ENCODE results near the gene PRR15L. TPM values are rescaled to one million over a fixed set of nuclear protein-coding genes. Genes with fewer than 3 reads are reported as not detected.

Gene PRR15L
- total RNA-seq, 1 donor from 2014 or later, result not detected

DNA sequence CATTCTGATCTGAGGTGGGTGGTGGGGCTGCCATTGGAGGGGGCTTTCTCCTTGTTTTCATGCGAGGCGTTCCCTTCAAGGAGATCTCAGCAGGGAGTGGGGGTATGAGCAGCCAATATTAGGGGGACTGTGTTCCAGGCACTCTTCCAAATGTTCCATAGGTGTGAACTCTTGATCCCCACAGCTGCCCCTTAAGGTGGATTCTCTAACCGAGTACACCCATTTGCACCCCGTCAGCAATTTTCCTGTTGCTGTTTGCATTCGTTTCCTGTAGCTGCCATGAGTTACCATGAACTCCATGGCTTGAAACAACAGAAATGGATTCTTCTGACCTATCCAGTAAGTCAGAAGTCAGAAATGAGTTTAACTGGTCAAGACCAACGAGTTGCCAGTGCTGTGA, 3.7 kb upstream of the PRR15L start:
- Mint-ChIP-seq H3K4me3 (no peak overlapping the region), H3K9me3 (no peaks in the 10 kb centered on the region), H3K27me3 (peaks cover 3% of the 10 kb centered on the region), H3K27ac (no peak overlapping the region), H3K36me3 (ENCODE audit: low read depth) (no peaks in the 10 kb centered on the region), H3K4me1 (peaks cover 2% of the 10 kb centered on the region)
- intact Hi-C loops (cut with micrococcal nuclease), result no loop called here
- no peak for DNase-seq

DNA sequence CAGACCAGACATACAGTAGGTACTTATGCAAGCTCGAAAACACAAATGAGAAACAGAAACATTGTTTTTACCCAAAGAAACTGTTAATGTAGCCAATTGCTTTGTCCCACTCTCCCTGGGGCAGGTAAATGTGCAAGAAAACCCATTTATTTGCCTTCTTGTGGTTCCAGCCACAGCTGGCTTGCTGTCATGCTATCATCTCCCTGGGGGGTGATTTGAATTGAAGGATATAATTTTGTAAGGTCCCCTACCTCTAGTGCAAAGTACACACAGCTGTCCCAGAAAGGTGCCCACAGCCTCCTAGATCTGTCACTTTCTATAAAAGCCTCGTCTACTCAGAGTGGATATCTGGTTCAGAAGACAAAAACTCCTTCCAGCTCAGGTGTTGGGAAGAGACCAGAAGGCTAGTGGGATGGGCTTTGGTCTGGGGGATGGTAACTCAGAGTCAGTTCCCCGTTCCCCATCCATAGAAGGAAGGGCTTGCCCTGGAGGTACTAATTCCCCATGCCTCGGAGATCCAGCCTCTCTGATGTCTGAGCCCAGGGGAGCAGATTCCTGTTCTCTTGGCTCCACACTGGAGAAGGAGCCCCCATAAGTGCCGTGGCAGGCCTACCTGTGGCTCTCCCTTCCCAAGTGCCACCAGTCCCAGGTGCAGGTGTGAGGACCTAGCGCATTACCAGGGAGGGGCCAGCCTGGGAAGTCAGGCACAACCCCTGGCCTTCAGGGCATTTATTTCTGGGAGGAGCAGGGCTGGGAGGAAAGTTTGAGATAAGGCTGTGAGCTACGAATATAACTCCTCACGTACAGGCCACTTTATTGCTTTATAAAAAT, 2.4 kb upstream of the PRR15L start:
- intact Hi-C loops (cut with micrococcal nuclease), result no loop called here
- Mint-ChIP-seq H3K27me3 (peaks cover 3% of the 10 kb centered on the region), H3K9me3 (no peaks in the 10 kb centered on the region), H3K4me1 (no peaks in the 10 kb centered on the region), H3K27ac (no peak overlapping the region), H3K36me3 (ENCODE audit: low read depth) (no peaks in the 10 kb centered on the region), H3K4me3 (no peak overlapping the region)
- no peak for DNase-seq

DNA sequence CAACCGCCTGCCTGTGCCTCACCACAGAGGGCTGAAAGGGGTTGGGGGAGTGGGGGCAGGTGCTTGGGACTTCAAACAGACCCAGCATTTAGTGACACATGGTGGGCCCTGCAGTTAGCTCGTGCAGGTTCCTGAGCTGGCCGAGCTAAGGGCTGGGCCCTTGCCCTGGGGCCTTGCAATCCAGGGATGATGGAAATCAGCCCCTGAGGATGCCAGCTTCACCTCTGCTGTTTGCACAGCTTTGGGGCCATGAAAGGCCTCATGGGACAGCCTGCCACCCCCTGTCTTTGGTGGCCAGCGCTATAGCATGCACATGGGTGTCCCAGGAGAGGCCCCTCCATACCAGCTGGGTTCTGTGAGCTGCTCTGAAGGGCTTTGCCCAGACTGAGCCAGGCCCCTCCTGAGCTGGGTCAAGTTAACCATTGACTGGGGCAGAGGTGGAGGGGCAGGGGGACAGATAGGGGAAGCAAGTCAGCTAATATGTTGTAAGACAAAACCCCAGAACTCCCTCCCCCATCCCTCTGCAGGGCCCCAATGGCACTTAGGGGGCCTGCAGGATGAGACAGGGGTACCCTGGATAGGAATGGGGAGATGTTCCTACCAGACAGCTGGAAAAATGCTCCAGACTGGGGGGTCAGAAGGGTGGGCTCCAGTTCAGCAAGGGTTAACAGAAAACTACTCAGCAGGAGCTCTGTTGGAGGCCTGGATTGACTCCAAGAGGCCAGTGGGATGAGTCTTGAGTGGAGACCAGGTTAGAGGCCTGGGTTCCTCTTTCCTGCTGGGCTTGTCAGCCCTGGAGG, 692 bp downstream of the PRR15L start:
- intact Hi-C loops (cut with micrococcal nuclease), result no loop called here
- Mint-ChIP-seq H3K27ac (no peak overlapping the region), H3K4me1 (no peaks in the 10 kb centered on the region), H3K9me3 (no peaks in the 10 kb centered on the region), H3K4me3 (no peak overlapping the region), H3K36me3 (ENCODE audit: low read depth) (peaks cover 2% of the 10 kb centered on the region), H3K27me3 (peaks cover 3% of the 10 kb centered on the region)
- no peak for DNase-seq

DNA sequence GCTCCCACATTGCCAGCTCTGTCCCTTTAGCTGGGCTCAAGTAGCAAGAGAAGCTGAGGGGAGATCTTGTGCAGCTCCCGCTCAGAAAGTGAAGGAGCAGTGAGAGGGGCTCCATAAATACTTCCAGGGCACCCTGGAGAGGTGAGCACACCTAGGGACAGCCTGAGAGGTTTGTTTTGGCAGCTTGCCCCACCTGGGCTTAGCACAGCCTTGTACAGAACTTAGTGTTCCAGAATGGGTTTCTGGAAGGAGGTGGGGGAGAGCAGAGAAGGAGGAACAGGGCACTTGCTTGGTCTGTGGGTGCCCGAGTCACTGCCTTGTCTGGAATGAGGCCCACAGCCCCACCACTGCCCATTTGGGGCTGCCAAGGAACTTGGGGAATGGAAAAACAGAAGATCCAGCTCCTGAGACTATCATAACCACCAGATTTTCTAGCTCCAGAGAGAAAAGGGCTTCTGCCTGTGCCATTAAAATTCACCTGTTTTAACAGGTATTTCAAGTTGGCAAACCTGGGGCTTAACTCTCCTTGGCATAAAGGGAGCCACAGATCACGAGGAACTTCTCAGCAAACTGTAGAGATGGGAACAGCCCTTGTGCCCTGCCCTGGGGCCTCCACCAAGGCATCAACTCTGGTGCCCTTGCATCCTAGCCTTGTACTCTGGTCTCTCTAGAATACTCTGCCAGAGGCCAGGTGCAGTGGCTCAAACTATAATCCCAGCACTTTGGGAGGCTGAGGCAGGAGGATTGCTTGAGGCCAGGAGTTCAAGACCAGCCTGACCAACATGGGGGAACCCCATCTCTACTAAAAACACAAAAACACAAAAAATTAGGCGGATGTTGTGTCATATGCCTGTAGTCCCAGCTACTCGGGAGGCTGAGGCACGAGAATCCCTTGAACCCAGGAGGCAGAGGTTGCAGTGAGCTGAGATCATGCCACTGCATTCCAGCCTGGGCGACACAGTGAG, 1.9 kb downstream of the PRR15L start:
- no peaks in the 10 kb centered on the region for H3K9me3 Mint-ChIP-seq
- H3K4me1 Mint-ChIP-seq, result peaks cover 2% of the 10 kb centered on the region
- no peak overlapping the region for H3K4me3 Mint-ChIP-seq
- H3K27ac Mint-ChIP-seq, result no peak overlapping the region
- intact Hi-C loops (cut with micrococcal nuclease), result no loop called here
- no peak for DNase-seq
- peaks cover 4% of the 10 kb centered on the region for H3K36me3 Mint-ChIP-seq (ENCODE audit: low read depth)
- H3K27me3 Mint-ChIP-seq, result peaks cover 3% of the 10 kb centered on the region

DNA sequence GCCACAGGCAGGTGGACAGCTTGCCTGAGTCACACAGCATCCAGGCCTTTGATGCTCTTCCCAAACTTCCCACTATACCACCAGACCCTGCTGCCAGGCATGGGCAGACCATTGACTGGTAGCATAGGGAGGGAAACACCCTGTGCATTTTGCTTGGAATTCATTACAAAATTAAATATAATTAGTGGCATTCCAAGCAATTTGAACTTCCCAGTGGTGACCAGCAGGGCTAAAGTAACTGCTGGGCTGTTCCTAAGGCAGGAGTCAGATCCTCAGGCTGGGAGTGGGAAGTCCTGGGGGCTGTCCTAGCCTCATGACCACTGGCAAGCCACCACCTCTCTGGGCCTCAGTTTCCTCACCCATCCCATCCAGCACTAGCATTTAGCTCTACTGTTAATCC, 3.8 kb downstream of the PRR15L start:
- intact Hi-C loops (cut with micrococcal nuclease), result no loop called here
- H3K9me3 Mint-ChIP-seq, result no peaks in the 10 kb centered on the region
- H3K4me3 Mint-ChIP-seq, result no peak overlapping the region
- no peak overlapping the region for H3K27ac Mint-ChIP-seq
- H3K36me3 Mint-ChIP-seq (ENCODE audit: low read depth), result peaks cover 7% of the 10 kb centered on the region
- H3K27me3 Mint-ChIP-seq, result no peaks in the 10 kb centered on the region
- no peak for DNase-seq
- H3K4me1 Mint-ChIP-seq, result peaks cover 13% of the 10 kb centered on the region

DNA sequence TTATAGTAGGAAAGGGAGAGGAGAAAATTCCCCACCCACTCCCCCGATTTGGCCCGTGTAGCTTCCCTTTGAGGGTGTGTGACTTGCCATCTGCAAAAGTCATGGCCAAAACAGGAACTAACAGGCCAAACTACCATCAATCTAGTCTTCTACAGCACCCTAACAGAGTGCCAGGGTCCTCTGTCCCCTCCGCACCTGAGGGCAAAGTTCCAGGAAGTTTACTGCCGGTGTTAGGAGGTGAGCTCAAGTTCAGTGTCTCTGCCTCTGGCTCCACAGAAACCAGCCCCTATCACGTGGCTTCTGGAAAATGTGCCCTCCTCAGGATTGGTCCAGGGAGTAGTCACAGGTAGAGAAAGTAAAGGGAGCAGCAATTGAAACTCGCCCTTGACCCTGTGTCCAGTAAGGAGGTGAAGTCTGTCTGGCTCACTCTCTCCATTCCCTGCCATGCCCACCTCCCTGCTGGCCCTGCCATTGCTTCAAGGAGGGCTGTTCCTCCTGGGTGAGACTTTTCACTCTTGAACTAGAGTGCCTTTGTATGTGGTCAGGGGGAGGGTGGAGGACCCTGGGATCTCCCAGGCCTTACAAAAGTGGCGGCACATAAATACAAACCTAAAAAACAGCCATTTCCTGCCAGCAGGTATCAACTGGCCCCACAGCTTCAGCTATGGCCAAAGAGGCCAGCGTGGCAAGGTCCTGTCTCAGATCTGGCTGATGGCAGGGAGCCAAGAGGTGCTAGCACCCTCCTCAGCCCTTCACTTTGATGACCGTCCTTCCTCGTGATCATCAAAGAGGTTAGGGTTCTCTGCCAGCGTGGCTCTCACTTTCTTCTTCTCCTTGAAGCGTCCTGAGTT, 5.3 kb downstream of the PRR15L start:
- H3K27ac Mint-ChIP-seq, result no peak overlapping the region
- no peak overlapping the region for H3K4me3 Mint-ChIP-seq
- DNase-seq, result no peak
- H3K27me3 Mint-ChIP-seq, result no peaks in the 10 kb centered on the region
- H3K9me3 Mint-ChIP-seq, result no peaks in the 10 kb centered on the region
- H3K36me3 Mint-ChIP-seq (ENCODE audit: low read depth), result peaks cover 14% of the 10 kb centered on the region
- intact Hi-C loops (cut with micrococcal nuclease), result no loop called here
- H3K4me1 Mint-ChIP-seq, result peaks cover 15% of the 10 kb centered on the region

DNA sequence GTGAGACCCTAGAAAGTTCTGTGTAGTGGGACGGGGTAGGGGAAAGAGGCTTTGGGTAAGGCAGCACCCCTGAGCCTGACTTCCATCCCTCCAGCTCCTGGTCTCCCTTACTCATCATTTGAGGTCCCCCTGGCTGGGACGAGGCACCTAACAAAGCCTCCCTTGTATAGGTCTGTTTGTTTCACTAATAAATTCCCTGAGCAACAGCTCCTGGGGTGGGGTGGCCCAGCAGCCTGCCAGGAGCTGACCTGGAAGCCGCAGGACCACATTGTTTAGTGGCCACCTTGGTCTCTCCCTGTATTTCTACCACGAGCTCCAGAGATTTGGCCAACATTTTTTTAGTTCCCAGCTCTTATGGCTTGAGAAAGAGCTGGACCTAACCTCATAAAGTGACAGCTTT, 7.2 kb downstream of the PRR15L start:
- Mint-ChIP-seq H3K27me3 (no peaks in the 10 kb centered on the region), H3K36me3 (ENCODE audit: low read depth) (peaks cover 26% of the 10 kb centered on the region), H3K4me3 (no peak overlapping the region), H3K4me1 (peaks cover 22% of the 10 kb centered on the region), H3K9me3 (no peaks in the 10 kb centered on the region), H3K27ac (no peak overlapping the region)
- DNase-seq, result no peak
- intact Hi-C loops (cut with micrococcal nuclease), result no loop called here

DNA sequence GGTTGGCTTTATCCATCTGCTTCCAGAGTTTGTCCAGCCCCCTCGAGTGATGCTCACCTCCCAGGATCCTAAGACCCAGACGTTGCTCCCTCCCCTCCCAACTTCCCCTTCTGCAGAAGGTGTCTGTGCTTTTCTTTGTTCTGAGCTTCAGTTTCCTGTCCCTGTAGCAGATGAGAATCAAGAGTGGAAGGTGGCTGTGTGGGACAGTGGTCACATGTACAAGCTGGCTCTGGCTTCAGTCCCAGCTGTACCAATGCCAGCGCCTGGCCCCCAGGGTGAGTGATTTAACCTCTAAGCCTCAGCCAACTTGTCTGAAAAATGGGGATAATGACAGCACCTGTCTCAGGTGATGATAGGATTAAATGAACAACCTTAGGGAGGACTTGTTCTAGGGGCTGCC, 7.7 kb downstream of the PRR15L start:
- Mint-ChIP-seq H3K4me1 (peaks cover 27% of the 10 kb centered on the region), H3K9me3 (no peaks in the 10 kb centered on the region), H3K4me3 (peak overlapping the region; percentile 37), H3K36me3 (ENCODE audit: low read depth) (peaks cover 28% of the 10 kb centered on the region), H3K27ac (peak overlapping the region; percentile 26), H3K27me3 (no peaks in the 10 kb centered on the region)
- intact Hi-C loops (cut with micrococcal nuclease), result loop anchor here (1.0 to 10.0 kb wide), 3 partner anchors 20 to 155 kb away; partner anchors contain the start of genes CBX1 and SNX11
- DNase-seq, result no peak

DNA sequence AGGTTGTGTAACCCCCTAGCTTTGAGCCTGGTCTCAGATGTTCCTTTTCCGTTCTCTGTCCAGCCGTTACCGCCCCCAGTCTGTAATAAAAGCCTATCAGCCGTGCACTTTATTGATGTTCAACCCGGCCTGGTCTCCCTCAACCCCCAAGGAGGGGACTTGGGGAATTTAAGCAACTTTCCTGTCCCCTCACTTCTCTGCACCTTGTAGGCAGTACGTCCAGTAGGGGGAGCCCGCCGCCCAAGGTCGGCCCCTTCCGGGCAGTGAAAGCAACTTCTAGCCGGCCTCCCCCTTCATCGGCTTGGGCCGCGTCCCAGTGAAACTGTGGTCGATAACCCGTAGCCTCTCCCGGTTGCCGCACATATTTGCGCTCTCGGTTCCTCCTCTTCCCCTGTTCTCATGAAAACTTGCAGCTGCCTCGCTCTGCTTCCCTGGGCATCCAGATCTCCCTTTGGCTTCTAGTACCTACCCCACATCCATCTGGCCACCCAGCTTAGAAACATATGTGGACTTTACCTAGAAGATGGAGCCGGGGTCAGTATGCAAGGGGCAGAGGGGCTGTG, 8.4 kb downstream of the PRR15L start:
- H3K27ac Mint-ChIP-seq, result peak overlapping the region; percentile 78

DNA sequence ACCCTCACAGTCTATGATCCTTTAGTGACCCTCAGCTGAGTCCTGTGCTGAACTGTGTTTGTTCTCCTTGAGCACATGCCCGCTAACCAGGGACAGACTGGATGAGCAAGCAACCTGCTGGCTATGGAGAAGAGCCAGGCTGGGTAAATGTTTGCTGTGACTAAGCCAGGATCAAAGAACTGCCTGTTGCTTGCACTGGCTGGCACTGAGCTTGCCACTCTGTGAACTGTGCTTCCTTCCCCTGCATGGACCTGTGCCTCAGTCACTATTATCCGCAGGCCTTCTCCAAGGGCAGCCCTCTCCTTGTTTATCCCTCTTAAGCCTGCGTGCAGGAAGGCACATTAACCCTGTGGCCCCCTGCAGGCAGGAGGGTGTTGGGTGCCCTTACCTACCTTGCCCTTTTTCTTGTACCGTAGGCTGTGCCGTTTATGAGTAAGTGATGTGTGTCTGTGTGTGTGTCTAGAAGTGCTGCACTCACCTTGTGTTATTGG, 8.9 kb downstream of the PRR15L start:
- Mint-ChIP-seq H3K27ac (peak overlapping the region; percentile 78), H3K27me3 (no peaks in the 10 kb centered on the region), H3K4me1 (peaks cover 36% of the 10 kb centered on the region), H3K9me3 (no peaks in the 10 kb centered on the region), H3K36me3 (ENCODE audit: low read depth) (peaks cover 32% of the 10 kb centered on the region), H3K4me3 (peak overlapping the region; percentile 71)
- intact Hi-C loops (cut with micrococcal nuclease), result loop anchor here (1.0 to 10.0 kb wide), 3 partner anchors 22 to 156 kb away; partner anchors contain the start of genes CBX1 and SNX11
- no peak for DNase-seq

More for the DNA sequence above, 8.4 kb downstream of the PRR15L start:
- intact Hi-C loops (cut with micrococcal nuclease), result loop anchor here (1.0 to 10.0 kb wide), 3 partner anchors 21 to 156 kb away; partner anchors contain the start of genes CBX1 and SNX11
- Mint-ChIP-seq H3K4me1 (peaks cover 33% of the 10 kb centered on the region), H3K4me3 (peak overlapping the region; percentile 71), H3K27me3 (no peaks in the 10 kb centered on the region), H3K36me3 (ENCODE audit: low read depth) (peaks cover 31% of the 10 kb centered on the region), H3K9me3 (no peaks in the 10 kb centered on the region)
- peak; percentile 96 for DNase-seq

DNA sequence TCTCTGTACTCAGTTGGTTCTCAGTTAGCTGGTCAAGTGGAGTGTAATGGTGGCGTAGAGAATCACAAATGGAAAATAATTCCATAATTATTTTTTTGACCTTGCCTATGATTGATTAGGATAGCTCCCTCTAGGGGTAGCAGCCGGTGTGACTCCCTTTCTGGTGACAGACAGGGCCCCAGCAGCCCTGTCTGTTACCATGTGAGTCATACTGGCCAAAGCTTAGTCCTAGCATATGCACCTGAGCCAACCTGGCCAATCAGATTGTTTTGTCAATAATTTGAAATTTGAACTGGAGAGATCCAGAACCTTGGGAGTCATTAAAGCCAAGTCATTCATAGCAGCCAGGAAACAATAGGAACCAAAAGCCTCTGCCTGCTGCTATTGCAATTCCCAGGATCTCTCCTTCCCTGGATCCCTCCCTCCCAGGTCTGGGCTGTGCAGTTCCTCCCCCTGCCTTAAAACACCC, 10.7 kb downstream of the PRR15L start:
- intact Hi-C loops (cut with micrococcal nuclease), result loop anchor here (10.0 kb wide), 1 partner anchor 158 kb away; the partner anchor contains the start of genes CBX1 and SNX11
- Mint-ChIP-seq H3K27me3 (no peaks in the 10 kb centered on the region), H3K27ac (peak overlapping the region; percentile 11), H3K36me3 (ENCODE audit: low read depth) (peaks cover 33% of the 10 kb centered on the region), H3K4me3 (no peak overlapping the region), H3K4me1 (peaks cover 46% of the 10 kb centered on the region), H3K9me3 (no peaks in the 10 kb centered on the region)
- peak; percentile 91 for DNase-seq

DNA sequence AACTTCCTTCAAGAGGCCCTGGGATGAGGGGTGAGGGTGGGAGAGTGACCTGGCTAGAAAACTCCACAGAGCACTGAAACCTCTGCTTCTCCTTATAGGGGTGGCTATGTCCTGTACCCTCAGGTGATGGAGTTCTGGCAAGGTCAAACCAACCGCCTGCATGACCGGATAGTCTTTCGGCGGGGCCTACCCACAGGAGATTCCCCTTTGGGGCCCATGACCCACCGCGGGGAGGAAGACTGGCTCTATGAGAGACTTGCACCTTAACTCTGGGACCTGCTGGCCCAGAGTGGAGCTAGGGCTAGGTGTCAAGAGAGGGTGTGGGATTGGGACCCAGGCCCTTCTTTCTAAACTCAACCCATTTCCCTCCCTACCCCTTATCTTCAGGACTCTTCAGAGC, 11.2 kb downstream of the PRR15L start:
- H3K9me3 Mint-ChIP-seq, result no peaks in the 10 kb centered on the region
- intact Hi-C loops (cut with micrococcal nuclease), result loop anchor here (10.0 kb wide), 1 partner anchor 158 kb away; the partner anchor contains the start of genes CBX1 and SNX11
- H3K4me1 Mint-ChIP-seq, result peaks cover 44% of the 10 kb centered on the region
- no peak overlapping the region for H3K4me3 Mint-ChIP-seq
- DNase-seq, result no peak
- H3K27me3 Mint-ChIP-seq, result no peaks in the 10 kb centered on the region
- H3K36me3 Mint-ChIP-seq (ENCODE audit: low read depth), result peaks cover 31% of the 10 kb centered on the region
- no peak overlapping the region for H3K27ac Mint-ChIP-seq

All from activated CD4-positive, alpha-beta T cell treated with anti-CD3 and anti-CD28 coated beads, Interleukin-2, amount 10 ng/mL, durations not matched to agents 24 days and 14 days (primary cell).